HL-60/S4 (cell line): ENCODE measurements around the gene CEP112.

Source experiments
- in situ Hi-C: fragments of 300-500 bp; cut with MboI; formaldehyde crosslinking; loops from 2 replicates; pipeline ENCODE4 v1.14.3; 2022; ENCODE audit warnings: low sequenced_read_pairs

CEP112 gene

GRCh38 chr17:65942592-65942991 lies 249.3 kb downstream of the CEP112 start:
- in situ Hi-C loops: no loop called here

GRCh38 chr17:65941356-65941899 lies 250.5 kb downstream of the CEP112 start:
- in situ Hi-C loops: no loop called here

GRCh38 chr17:65936013-65936412 lies 255.9 kb downstream of the CEP112 start:
- in situ Hi-C loops: no loop called here

DNA sequence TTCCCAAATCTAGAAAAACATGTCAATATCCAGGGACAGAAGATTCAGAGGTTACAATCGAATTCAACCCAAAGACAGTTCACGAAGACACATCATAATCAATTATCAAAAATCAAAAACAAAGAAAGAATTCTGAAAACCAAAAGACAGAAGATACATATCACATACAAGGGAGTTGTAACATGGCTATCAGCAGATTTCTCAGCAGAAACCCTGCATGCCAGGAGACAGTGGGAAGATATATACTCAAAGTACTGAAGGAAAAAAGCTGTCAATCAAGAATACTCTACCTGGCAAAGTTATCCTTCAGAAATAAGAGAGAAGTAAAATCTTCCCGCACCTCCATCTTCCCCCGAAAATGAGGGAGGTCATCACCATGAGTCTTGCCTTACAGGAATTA lies 258.6 kb downstream of the CEP112 start:
- in situ Hi-C loops: no loop called here

DNA sequence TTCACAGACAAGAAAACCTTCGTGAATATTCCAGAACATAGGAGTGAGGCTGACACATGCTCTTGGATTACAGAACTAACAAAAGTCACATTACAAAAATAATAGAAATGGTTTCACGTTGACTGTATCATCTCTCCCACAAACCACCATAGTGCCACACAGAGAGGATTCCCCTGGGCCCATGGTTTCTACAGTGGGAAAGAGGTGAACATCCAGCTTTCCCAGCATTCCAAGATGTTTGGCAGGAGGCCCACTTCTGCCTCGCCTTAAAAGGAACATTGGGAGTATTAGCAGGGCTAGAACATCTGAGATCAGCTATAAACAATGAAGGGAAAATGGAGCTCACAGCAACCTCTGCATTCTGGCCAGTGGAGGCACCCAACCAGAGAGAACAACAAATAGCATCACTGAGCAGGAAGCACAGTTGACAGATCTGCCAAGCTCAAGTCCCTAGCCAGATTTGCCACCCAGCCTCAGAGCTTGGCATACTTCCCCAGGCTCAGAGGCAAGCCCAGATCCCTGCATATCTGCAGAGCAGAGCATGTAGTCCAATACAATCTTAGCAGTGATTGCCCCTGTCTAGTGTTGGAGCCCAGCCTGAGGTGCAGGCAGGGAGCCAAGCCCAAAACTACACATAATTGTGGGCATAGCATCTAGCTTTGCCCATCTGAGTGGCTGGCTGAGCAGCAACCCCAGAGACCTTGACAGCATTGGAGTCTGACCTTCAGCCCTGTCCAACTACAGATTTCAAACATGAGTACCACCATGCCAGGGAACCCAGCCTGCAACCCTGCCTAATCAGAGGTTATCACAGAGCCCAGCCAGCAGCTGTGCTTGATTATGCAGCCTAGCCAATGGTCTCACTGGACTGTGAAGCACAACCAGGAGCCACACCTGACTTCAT lies 260.4 kb downstream of the CEP112 start:
- in situ Hi-C loops: no loop called here

DNA sequence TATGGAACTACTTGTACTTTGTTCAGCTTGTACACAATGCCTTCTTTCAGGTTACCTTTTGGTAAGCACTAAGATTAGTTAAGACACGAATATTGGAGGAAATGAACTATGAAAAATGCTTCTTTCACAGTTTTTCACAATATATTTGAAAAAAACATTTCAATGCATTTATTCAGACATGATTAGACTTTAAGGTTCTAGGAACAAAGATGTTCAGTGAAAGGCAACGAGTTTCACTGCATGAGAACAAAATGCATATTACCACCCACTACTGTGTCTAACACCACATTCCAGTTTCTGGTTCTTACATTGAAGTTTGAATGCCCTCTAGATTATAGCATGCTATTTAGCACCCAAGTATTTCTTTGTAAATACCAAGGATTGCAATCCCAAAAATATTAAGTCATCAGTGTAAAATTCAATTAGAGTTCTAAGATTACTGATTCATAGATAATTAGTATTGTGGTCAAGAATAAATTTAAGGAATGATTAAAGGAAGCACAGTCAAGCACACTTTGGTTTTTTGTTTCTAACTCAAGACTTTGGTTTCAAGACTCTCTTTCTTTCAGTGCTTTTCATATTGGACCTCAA lies 261.7 kb downstream of the CEP112 start:
- in situ Hi-C loops: no loop called here

DNA sequence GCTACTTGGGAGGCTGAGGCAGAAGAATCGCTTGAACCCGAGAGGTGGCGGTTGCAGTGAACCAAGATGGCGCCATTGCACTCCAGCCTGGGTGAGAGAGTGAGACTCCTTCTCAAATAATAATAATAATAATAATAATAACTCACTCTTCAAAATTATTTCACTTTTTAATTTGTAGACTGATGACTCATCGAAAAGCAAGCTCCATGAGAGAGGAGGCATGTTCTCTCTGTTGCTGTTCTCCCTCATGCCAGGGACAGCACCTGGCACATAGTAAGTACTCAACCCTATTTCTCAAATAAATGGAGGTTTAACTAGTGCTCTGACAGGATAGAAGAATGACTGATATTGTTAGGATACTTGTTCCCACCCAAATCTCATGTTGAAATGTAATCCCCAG lies 265.3 kb downstream of the CEP112 start:
- in situ Hi-C loops: no loop called here

DNA sequence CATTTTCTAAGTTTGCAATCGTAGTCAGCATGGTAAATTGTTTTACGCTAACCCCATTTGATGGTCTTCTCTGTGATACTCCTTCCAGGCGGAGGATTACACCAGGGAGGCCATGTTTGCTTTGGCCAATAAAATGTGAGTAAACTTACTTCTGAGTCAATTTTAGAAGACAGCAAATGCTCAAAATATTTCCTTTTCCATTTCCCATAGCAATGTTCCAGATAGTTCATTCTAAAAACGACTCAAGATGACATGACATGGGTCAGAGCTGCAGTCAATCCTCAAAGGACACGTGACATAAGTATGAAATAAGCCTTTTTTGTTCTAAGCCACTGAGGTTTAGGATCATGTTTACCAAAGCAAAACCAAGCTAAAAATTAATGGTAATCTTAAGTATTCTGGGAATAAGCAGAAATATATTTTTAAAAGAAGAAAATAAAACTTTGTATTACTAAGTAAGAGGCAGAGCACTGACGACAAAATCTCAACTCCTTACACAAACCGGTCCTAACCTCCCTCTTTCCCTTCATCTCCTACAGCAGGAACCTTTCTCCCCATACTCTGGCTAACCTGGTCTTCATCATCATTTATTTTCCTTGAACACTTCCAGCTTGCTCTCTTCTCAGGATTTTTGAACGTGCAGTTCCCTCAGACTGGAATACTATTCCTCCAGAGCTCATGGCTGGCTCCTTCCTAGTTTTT lies 266.2 kb downstream of the CEP112 start:
- in situ Hi-C loops: no loop called here

GRCh38 chr17:65920996-65921395 lies 270.9 kb downstream of the CEP112 start:
- in situ Hi-C loops: no loop called here

DNA sequence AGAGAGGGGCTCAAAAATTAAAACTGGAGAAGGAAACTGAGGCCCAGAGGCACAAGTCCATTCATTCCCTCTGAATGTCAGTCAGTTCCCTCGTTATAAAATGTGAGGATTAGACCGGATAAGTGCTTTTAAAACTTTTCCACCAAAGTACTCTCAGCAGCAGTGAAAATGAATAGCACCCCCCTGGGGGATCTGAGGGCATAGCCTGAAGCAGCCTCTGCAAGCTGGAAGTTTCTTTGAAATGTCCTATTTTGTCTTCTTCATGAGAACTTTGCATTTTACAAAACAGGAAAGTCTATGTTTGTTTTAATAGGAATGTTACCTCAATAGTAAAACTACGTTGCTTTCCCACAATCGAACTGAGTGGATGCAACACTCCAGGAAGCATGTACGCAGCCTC lies 273.0 kb downstream of the CEP112 start:
- in situ Hi-C loops: no loop called here

GRCh38 chr17:65918500-65918899 lies 273.4 kb downstream of the CEP112 start:
- in situ Hi-C loops: no loop called here

DNA sequence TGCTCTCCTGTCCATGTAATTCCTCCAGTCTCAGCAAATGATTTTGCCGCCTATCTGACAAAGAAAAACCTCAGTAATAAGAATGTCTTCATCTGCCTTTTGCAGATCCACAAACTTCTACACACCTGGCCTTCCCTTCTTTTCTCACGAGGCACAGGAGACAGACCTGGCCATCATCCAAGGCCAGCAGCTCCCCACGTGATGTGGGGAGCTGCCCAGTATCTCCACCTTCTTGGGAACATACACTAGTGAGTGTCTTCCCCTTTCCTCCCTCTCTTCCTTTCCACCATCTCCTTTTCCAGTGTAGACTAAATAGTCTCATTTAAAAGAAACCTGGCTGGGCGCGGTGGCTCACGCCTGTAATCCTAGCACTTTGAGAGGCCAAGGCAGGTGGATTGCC lies 274.4 kb downstream of the CEP112 start:
- in situ Hi-C loops: no loop called here

DNA sequence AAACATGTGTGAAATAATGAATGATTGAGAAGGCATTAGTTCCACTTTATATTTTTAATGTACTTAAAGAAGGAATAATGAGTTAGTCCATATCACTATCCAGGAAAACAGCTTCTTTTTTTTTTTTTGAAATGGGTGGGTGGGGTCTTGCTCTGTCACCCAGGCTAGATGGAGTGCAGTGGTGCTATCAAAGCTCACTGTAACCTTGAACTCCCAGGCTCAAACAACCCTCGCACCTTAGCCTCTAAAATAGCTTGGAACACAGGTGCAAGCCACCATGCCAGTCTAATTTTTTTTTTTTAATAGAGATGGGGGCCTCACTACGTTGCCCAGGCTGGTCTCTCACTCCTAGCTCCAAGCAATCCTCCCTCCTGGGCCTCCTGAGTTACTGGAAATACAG lies 275.5 kb downstream of the CEP112 start:
- in situ Hi-C loops: no loop called here

- in situ Hi-C loops: no loop called here
Observed at GRCh38 chr17:65914784-65915342, 277.1 kb downstream of the CEP112 start.

- in situ Hi-C loops: no loop called here
Observed at GRCh38 chr17:65913326-65913850, 278.5 kb downstream of the CEP112 start.

- in situ Hi-C loops: no loop called here
Observed at GRCh38 chr17:65910836-65911235, 281.1 kb downstream of the CEP112 start.

DNA sequence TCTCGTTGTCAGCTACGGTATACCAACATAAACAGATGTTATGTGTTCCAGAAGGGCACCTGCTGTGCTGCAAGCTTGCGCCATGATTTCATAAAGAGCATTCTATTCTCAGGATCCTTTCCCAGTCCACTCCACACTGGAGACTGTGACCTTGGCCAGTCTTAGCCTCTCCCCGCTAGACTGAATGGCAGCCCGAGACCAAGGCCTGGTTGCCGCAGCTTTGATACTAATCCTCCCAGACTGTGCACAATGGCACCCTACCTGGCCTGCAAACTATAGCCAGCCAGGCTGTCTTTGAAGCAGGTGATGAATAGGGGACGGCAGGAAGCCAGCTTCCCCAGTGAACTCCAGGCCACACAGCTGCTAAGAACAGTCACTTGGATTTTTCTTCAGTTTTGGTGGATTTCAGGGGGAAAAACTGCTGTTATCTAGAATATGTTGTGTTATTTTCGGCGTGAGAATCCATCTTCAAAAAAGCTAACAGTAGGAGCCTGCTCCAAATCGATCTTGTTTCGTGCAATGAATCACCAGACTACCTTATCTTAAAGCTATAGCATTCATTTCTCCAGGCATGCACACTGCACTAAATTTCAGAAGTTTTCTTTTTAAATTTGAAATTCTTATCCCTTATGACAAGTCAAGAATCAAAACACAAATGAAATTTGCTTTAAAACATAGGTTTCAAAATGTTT lies 289.0 kb downstream of the CEP112 start:
- in situ Hi-C loops: no loop called here

GRCh38 chr17:65902155-65902554 lies 289.8 kb downstream of the CEP112 start:
- in situ Hi-C loops: no loop called here

GRCh38 chr17:65901394-65901793 lies 290.5 kb downstream of the CEP112 start:
- in situ Hi-C loops: no loop called here

DNA sequence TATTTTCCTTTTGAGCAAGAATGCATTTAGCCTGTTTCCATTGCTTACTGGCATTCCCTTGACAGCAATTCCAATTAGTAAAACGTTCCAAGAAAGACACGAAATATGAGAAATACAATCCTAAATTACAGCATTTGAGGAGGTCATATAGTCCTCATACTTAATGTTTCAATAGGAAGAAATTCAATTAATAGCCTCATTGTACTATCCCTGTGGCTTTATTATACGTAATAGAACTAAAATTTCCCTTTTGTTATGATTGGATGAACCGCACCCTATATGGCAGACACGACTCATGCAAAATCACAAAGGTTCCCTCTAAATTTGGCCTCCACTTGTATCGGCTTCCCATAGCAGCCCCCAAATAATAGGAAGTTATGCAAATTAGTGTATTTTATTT lies 291.7 kb downstream of the CEP112 start:
- in situ Hi-C loops: no loop called here
